ENCODE results near the gene ETNPPL. TPM values are rescaled to one million over a fixed set of nuclear protein-coding genes. Genes with fewer than 3 reads are reported as not detected.

Gene ETNPPL
- total RNA-seq, 1 experiment from 2014 or later: 0.52 TPM

DNA sequence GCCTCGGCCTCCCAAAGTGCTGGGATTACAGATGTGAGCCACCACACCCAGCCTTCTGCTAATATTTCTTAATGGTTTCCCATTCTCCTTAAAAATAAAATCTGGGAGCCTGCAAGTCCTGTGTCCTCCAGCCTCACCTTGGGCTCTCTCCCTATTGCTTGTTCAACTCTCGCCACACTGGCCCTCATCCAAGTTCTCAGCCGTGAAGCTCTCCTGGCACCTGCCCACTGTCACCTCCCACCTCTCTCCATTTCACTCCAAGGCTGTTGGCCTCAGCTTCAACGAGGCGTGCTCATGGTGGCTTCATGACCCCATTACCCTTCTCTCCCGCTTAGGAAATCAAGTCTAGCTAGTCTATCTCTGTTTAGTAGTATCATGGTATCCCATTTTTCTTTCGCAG lies 9.5 kb upstream of the ETNPPL start:
- CTCF ChIA-PET: no interaction called here

DNA sequence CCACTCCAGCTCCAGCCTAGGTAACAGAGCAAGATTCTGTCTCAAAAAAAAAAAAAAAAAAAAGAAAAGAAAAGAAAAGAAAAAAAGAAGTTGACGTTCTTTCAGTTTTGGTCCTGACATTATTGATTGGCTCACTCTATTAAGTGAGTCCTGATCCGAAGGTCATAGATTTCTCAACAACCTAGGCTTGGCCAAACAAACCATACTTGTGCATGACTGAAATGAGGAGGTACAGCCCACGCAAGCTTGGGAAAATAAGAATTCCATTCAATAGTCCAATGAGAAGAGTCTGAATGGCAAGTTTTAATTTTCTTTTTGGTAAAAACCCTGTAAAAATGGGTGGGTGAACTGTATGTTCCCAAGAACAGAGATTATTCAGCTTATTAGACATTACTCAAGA lies 3.2 kb upstream of the ETNPPL start:
- no peak for TF ChIP-seq EZH2 (IDR thresholded peaks at IDR 0.05; ENCODE audit: borderline replicate concordance, low read depth, low read length, poor library complexity, severe bottlenecking)
- TF ChIP-seq, protein P1, sequence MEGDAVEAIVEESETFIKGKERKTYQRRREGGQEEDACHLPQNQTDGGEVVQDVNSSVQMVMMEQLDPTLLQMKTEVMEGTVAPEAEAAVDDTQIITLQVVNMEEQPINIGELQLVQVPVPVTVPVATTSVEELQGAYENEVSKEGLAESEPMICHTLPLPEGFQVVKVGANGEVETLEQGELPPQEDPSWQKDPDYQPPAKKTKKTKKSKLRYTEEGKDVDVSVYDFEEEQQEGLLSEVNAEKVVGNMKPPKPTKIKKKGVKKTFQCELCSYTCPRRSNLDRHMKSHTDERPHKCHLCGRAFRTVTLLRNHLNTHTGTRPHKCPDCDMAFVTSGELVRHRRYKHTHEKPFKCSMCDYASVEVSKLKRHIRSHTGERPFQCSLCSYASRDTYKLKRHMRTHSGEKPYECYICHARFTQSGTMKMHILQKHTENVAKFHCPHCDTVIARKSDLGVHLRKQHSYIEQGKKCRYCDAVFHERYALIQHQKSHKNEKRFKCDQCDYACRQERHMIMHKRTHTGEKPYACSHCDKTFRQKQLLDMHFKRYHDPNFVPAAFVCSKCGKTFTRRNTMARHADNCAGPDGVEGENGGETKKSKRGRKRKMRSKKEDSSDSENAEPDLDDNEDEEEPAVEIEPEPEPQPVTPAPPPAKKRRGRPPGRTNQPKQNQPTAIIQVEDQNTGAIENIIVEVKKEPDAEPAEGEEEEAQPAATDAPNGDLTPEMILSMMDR (conservative IDR thresholded peaks at IDR 0.05; ENCODE audit: low read depth, low read length): no peak
- intact Hi-C loops (cut with micrococcal nuclease; ENCODE audit: unreplicated experiment): no loop called here
- ChIA-PET CTCF (no interaction called here), POLR2A (ENCODE audit: low non-redundant PET) (no interaction called here)
- H3K9me3 ChIP-seq (ENCODE audit: low read depth, low read length, poor library complexity, severe bottlenecking): no peaks in the 10 kb centered on the region
- no peak overlapping the region for H3K27ac ChIP-seq (ENCODE audit: low read depth, low read length, poor library complexity, severe bottlenecking)
- no peak for DNase-seq (ENCODE audit: low spot score)
- peaks cover 4% of the 10 kb centered on the region for H3K4me1 ChIP-seq (ENCODE audit: insufficient read depth, low read length, poor library complexity, severe bottlenecking)
- no peak overlapping the region for H3K4me3 ChIP-seq (ENCODE audit: low read depth, low read length, poor library complexity, severe bottlenecking)
- peaks cover 5% of the 10 kb centered on the region for H3K27me3 ChIP-seq (replicated peaks; ENCODE audit: insufficient read depth, low read depth, low read length, poor library complexity)
- H3K36me3 ChIP-seq (ENCODE audit: insufficient read depth, low read length, poor library complexity, severe bottlenecking): no peaks in the 10 kb centered on the region
- no TSS peak for BruUV-seq (replicated peaks)

More for the DNA sequence above, 9.5 kb upstream of the ETNPPL start:
- no peaks in the 10 kb centered on the region for H3K36me3 ChIP-seq (ENCODE audit: insufficient read depth, low read length, poor library complexity, severe bottlenecking)
- H3K4me1 ChIP-seq (ENCODE audit: insufficient read depth, low read length, poor library complexity, severe bottlenecking): no peaks in the 10 kb centered on the region
- BruUV-seq (replicated peaks): no TSS peak
- intact Hi-C loops (cut with micrococcal nuclease; ENCODE audit: unreplicated experiment): no loop called here
- POLR2A ChIA-PET (ENCODE audit: low non-redundant PET): no interaction called here
- DNase-seq (ENCODE audit: low spot score): no peak
- H3K27me3 ChIP-seq (replicated peaks; ENCODE audit: insufficient read depth, low read depth, low read length, poor library complexity): no peaks in the 10 kb centered on the region
- no peak overlapping the region for H3K27ac ChIP-seq (ENCODE audit: low read depth, low read length, poor library complexity, severe bottlenecking)
- TF ChIP-seq, protein P1 (conservative IDR thresholded peaks at IDR 0.05; ENCODE audit: low read depth, low read length): no peak
- TF ChIP-seq EZH2 (IDR thresholded peaks at IDR 0.05; ENCODE audit: borderline replicate concordance, low read depth, low read length, poor library complexity, severe bottlenecking): no peak
- H3K9me3 ChIP-seq (ENCODE audit: low read depth, low read length, poor library complexity, severe bottlenecking): no peaks in the 10 kb centered on the region
- no peak overlapping the region for H3K4me3 ChIP-seq (ENCODE audit: low read depth, low read length, poor library complexity, severe bottlenecking)

DNA sequence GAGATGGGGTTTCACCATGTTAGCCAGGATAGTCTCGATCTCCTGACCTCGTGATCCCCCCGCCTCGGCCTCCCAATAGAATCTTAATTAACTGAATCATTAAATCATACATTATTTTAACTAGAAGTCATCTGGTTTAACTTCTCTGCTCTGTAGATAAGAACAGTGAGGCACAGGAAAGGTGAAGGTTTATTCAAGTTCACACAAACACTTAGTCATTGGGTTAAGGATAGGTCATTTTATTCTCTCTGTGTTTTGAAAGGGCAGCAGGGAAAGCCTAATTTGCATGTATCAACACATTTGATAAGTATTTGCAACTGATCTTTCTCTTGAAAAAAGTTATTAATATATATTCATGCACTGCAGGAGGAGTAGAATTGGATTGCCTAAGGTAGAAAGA lies 1.1 kb upstream of the ETNPPL start:
- DNase-seq (ENCODE audit: low spot score): no peak
- BruUV-seq (replicated peaks): no TSS peak
- ChIA-PET CTCF (no interaction called here), POLR2A (ENCODE audit: low non-redundant PET) (no interaction called here)
- Histone ChIP-seq H3K4me3 (ENCODE audit: low read depth, low read length, poor library complexity, severe bottlenecking) (no peak overlapping the region), H3K9me3 (ENCODE audit: low read depth, low read length, poor library complexity, severe bottlenecking) (no peaks in the 10 kb centered on the region), H3K36me3 (ENCODE audit: insufficient read depth, low read length, poor library complexity, severe bottlenecking) (no peaks in the 10 kb centered on the region), H3K27me3 (replicated peaks; ENCODE audit: insufficient read depth, low read depth, low read length, poor library complexity) (peaks cover 5% of the 10 kb centered on the region), H3K4me1 (ENCODE audit: insufficient read depth, low read length, poor library complexity, severe bottlenecking) (peaks cover 4% of the 10 kb centered on the region), H3K27ac (ENCODE audit: low read depth, low read length, poor library complexity, severe bottlenecking) (no peak overlapping the region)
- TF ChIP-seq, protein P1 (conservative IDR thresholded peaks at IDR 0.05; ENCODE audit: low read depth, low read length): no peak
- TF ChIP-seq EZH2 (IDR thresholded peaks at IDR 0.05; ENCODE audit: borderline replicate concordance, low read depth, low read length, poor library complexity, severe bottlenecking): no peak
- intact Hi-C loops (cut with micrococcal nuclease; ENCODE audit: unreplicated experiment): no loop called here
